GM12865 (cell line): ENCODE data around the gene KRT33B.

Source experiments
- DNase-seq: peaks from one replicate; pipeline ENCODE4 v3.0.0; 2010; ENCODE audit warnings: low read depth
- H3K4me3 ChIP-seq: 2 replicates; pipeline ENCODE4 v1.5.1; 2011; ENCODE audit warnings: mild to moderate bottlenecking, low read depth, low read length, control low read depth
- CTCF ChIP-seq: IDR thresholded peaks from 2 replicates; pipeline ENCODE4 v1.5.1; 2011; ENCODE audit warnings: low read length, control low read depth, low read depth, inconsistent platforms; ENCODE audit not compliant: insufficient read depth; ENCODE audit errors: missing control alignments

Gene KRT33B

GRCh38 chr17:41415411-41415810, 45.8 kb upstream of the KRT33B start:
- DNase-seq: no peak
- TF ChIP-seq CTCF: no peak
- H3K4me3 ChIP-seq: no peak overlapping the region

- no peak overlapping the region for H3K4me3 ChIP-seq
- no peak for DNase-seq
- no peak for TF ChIP-seq CTCF
Measured at GRCh38 chr17:41413982-41414381, 44.4 kb upstream of the KRT33B start.

GRCh38 chr17:41413353-41413957, 43.8 kb upstream of the KRT33B start:
- no peak for DNase-seq
- no peak overlapping the region for H3K4me3 ChIP-seq
- TF ChIP-seq CTCF: no peak

GRCh38 chr17:41411072-41411840, 41.6 kb upstream of the KRT33B start:
- no peak for TF ChIP-seq CTCF
- no peak overlapping the region for H3K4me3 ChIP-seq
- DNase-seq: no peak

- no peak for TF ChIP-seq CTCF
- no peak overlapping the region for H3K4me3 ChIP-seq
- no peak for DNase-seq
Measured at GRCh38 chr17:41407226-41407625, 37.6 kb upstream of the KRT33B start.

GRCh38 chr17:41406205-41406604, 36.6 kb upstream of the KRT33B start:
- no peak for DNase-seq

More at GRCh38 chr17:41406205-41406604, 36.6 kb upstream of the KRT33B start:
- no peak overlapping the region for H3K4me3 ChIP-seq
- TF ChIP-seq CTCF: no peak
